Measurements from ENCODE around the gene TOMM40.

DNA sequence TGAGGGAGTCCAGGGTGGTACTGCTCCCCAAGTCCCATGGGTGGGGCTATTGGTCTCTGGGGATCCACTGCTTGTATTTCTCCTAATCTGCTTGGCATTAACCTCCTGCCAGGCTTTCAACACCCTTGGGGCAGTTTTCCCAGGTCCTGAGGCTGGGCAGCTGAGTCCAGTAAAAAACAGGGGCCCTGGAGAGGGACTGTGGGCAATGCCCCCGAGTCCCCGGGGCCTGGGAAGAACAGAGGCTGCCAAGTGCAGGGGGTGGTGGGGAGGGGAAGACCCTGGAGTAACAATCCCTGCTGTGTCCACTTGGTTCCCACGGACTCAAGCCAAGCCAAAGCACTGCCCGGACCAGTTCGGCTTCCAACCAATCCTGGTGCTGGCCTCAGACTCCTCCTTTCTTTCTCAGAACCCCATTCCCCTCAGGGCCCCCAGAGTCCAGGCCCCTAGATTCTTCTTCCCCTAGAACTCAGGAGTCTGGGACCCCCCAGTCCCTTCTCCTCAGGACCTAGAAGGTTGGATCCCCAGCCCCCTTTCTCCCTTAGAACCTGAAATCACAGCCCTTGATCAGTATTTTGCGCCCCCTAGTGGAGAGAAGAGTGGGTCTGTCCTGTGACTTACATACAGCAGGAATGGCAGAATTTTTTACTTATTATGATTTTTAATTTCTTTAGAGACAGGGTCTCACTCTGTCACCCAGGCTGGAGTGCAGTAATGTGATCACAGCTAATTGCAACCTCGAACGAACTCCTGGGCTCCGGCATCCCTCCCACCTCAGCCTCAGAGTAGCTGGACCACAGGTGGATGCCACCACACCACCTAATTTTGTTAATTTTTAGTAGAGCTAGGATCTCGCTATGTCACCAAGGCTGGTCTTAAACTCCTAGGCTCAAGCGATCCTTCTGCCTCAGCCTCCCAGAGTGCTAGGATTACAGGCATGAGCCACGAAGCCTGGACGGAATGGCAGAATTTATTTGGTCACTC, 60.4 kb downstream of the TOMM40 start:
- TF ChIP-seq, protein P1, sequence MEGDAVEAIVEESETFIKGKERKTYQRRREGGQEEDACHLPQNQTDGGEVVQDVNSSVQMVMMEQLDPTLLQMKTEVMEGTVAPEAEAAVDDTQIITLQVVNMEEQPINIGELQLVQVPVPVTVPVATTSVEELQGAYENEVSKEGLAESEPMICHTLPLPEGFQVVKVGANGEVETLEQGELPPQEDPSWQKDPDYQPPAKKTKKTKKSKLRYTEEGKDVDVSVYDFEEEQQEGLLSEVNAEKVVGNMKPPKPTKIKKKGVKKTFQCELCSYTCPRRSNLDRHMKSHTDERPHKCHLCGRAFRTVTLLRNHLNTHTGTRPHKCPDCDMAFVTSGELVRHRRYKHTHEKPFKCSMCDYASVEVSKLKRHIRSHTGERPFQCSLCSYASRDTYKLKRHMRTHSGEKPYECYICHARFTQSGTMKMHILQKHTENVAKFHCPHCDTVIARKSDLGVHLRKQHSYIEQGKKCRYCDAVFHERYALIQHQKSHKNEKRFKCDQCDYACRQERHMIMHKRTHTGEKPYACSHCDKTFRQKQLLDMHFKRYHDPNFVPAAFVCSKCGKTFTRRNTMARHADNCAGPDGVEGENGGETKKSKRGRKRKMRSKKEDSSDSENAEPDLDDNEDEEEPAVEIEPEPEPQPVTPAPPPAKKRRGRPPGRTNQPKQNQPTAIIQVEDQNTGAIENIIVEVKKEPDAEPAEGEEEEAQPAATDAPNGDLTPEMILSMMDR (IDR thresholded peaks at IDR 0.05): peak; percentile 80 to 91 (median 85)
- TF ChIP-seq POLR2A (IDR thresholded peaks at IDR 0.05): no peak

Data from body of pancreas (tissue), 4 donors.